ENCODE data around the gene CRYL1.
A peak's percentile ranks its signal among the peaks of the same experiment; 100 is the strongest.

CRYL1 gene

GRCh38 chr13:20526664-20527063, 1.0 kb upstream of the CRYL1 start:
- DNase-seq = peak; percentile 18

DNA sequence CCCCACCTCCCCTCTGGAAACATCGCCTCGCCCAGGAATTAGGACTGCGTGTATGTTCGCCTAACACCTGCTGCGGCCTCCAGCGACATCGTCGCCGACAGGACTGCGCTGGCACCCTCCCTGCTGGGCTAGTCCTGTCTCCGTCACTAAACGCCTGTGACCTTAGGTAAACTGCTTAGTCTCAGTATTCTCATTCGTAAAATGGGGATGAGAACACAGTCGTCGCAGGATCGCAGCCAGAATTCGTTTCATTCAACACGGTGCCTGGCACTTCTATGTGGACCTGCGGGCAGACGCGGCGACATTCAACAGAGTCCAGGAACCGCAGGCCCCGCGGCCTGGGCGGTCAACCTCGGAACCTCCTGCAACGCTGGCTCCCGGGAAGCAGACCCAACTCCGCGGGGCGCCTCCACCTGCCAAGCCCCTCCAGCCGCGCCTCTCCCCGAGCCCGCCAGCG, 485 bp downstream of the CRYL1 start:
- peak; percentile 6 for DNase-seq

GRCh38 chr13:20521364-20522115, 4.1 kb downstream of the CRYL1 start:
- DNase-seq = no peak

DNA sequence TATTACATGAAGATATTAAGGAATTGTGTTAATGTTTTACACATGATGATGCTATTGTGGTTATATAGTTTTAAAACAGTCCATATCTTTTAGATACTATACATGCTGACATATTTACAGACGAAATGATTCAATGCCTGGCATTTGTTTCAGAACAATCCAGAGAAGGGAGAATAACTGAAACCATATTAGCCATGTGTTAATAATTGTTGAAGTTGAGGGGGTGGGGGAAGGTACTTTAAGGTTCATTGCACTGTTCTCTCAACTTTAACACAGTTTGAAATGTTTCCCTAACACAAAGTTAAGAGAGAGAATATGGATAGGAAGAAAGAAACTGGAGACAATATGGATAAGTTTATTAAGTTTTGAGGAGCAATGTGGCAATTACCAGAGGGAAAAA, 5.8 kb downstream of the CRYL1 start:
- DNase-seq = peak; percentile 39

GRCh38 chr13:20518660-20519100, 7.0 kb downstream of the CRYL1 start:
- DNase-seq = no peak

DNA sequence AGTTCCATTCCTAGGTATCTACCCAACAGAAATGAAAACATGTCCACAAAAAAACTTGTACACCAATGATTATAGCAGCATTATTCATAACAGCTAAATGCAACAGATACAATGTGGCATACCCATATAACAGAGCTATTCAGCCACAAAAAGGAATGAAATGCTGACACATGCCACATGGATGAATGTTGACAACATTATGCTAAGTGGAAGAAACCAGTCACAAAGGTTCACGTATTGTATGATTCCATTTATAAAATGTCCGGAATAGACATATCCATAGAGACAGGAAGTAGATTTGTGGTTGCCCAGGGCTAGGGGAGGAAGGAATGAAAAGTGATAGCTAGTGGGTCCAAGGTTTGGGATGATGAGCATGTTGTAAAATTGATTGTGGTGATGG, 10.8 kb downstream of the CRYL1 start:
- DNase-seq = peak; percentile 13

DNA sequence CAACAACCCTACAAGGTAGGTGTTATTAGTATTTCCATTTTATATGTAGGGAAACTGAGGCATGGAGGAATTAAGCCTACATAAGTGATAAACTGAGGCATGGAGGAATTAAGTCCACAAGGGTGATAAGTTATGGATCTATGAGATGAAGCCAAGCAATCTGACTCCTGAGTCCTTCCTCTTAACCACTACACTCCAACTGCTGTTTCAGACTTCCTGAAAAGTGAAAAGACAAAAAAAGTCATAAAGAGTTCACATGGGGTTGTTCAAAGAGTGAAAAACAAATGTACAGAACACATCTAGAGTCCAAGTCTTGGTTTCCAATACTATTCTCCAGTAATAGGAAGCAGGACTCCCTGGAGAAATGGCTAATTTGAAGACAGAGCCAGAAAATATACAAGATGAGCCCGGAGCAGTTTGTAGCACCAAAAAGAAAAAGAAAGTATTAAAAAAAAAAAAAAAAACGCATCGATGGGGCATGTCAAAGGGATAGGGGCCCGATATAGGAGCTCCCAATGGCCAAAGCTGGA, 12.1 kb downstream of the CRYL1 start:
- DNase-seq = no peak

GRCh38 chr13:20512042-20512683, 13.5 kb downstream of the CRYL1 start:
- DNase-seq = no peak

DNA sequence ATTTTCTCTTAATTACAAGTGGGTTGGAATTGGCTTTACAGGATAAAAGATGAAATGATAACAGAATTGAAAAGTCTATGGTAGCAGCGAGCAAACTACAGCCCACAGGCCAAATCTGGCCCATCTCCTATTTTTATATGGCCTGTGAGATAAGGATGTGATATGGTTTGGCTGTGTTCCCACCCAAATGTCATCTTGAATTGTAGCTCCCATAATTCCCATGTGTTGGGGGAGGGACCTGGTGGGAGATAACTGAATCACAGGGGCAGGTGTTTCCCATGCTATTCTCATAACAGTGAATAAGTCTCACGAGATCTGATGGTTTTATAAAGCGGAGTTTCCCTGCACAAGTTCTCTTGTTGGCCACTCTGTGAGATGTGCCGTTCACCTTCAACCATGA, 19.0 kb downstream of the CRYL1 start:
- no peak for DNase-seq

DNA sequence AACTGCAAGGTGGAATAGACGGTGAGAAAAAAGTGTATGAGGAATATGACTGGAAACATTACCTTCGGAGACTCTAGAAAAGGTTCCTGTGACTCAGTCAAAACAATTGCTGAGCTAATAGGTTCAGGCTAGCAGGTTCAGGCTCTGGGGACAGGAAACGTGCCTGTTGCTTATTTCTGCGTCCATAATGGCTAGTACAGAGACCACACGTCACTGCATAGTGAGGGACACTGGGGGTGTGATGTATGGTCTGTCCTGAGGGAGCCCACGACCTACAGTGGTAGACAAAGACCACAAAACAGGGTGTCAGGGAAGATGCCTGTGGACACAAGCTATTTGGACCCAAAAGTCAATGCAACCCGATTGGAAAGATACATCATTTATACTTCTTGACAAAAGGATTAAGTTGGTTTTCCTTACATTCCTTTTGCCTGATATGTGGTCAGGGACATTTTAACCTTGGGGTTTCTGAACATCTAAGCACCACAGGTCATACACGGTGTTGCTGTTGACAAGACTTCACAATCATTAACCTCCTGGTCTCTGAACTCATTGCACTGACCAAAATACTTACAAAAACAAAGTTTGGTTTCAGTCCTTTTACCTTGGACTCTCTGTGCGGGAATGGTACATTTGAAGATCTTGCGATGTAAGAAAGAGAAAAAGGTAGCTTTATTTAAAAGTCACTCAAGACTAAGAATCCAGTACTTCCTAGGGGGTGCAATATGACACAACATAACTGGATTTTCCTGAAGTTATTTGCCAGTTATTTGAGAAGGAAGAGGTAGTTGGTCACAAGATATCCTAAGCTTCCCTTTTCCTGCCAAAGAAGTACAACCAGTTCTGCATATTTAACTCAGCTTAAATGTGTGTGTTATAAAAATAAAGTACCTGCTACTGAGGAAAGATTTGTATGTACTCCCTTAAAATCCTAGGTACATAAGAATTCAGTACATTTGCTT, 20.0 kb downstream of the CRYL1 start:
- no peak for DNase-seq

DNA sequence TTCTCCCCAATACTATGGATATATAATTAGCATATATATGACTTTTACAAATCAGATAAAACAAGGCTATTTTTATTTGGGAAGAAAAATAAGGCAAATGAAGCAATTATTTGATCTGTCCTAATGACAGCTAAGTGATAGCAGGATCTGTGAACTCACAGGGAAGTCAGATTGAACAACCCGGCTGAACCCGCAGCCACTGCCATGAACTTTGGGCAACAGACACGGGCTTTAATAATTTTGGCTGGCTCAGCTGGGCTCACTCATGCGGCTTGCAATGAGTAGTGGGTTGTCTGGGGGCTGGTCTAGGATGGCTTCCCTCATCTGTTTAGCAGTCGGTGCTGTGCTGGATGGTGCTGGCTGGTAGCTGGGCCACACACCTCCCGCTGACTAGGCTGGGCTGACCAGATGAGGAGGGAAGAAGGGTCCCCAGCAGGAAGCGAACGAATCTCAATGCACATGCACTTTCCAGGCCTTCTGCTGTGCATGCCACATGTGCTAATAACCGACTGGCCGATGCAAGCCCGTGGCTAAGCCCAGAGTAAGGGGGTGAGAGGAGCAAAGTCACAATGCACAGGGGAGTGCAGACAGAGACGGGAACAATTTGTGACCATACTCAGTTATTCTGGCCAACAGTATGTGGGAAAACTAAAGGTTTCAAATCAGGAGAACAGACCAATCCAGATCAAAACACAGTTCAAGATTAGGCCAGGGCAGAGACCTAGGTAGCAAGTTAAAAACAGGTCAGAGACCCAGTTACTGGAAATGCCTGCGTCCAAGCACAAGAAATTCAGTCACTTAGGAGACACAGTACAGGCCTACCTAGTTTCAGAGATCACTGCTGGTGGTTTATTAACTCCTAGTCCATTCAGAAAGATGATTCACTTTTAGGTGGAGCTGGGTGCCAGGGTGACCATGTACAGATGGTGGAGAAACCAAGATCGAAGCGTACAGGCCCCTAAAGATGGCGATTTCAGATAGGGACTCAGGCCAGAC, 22.3 kb downstream of the CRYL1 start:
- DNase-seq = no peak

DNA sequence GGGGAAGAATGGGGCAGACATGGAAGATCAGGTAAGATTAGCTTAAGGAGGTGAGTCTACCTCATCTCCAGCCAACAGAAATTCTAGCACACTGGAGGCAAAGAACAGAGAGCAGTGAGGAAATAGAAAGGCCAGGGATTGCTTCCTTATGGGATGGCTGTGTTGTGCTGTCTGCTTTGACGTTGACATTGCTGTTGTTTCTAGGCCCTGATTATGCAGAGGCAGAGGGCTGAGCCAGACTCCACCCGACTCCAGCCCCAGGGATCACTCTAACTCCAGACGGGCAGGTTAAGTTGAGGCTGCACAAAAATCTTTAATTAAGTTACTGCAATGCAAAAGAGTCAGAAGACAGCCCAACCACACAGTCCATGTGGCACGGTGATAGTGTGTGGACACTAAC, 24.1 kb downstream of the CRYL1 start:
- no peak for DNase-seq

DNA sequence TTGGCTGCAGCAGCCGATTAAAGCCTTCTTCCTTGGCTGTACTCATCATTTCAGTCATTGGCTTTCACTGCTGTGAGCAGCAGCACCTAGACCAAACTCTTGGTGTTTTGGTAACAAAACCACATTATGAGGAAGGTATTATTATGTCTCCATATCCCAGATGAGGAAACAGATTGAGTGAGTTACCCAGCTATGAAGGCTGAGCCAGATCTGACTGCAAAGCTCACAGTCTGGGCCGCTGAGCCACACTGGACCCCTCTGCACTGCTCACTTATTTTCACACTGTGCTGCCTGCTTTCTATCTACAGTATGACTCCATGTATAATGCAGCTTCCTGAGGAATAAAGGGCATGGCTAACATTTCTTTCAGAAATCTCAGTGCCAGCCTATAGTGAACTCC, 24.5 kb downstream of the CRYL1 start:
- no peak for DNase-seq

DNA sequence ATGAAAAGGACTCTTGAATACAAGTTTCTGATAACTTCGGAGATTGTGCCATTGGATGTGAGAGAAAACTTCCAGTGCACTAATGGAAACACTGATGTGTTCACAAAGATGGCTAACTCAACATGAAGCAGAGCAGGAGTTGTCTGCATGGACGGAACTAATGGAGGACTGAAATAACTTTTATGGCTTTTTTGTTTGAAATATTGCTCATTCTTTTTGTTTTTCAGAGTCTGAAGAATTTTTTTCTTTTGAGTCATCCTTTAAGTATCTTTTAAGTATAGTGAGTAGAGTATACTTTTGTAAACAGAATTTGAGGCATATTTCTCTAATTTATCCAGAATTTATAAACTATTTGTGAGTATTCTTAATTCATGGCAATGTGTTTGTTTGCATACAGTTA, 25.7 kb downstream of the CRYL1 start:
- DNase-seq = no peak

- DNase-seq = no peak
Measured at GRCh38 chr13:20498659-20499058, 27.0 kb downstream of the CRYL1 start.

GRCh38 chr13:20498129-20498528, 27.5 kb downstream of the CRYL1 start:
- DNase-seq = no peak

DNA sequence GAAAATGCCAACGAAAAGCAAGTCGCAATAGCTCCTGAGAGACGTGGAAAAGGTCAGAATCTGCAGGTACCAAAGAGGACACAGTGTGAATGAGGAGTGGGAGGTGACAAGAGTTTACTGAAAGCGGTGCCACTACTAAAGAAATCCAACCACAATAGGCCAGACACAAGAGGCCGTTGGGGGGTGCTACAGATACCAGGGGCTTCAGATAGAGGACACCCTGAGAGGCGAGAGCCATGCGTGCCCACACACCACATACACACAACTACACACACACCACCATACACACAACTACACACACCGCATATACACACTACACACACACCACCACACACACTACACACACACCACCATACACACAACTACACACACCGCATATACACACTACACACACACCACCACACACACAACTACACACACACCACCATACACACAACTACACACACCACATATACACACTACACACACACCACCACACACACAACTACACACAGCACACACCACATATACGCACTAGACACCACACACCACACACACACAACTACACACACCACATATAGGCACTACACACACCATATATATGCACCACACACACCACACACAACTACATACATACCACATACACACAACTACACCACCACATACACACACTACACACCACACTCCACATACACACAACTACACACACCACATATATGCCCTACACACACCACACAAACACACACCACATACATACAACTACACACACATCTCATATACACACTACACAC, 28.5 kb downstream of the CRYL1 start:
- DNase-seq = no peak

GRCh38 chr13:20495087-20496023, 30.3 kb downstream of the CRYL1 start:
- peak; percentile 61 for DNase-seq

- DNase-seq = no peak
Measured at GRCh38 chr13:20494656-20495055, 31.0 kb downstream of the CRYL1 start.

GRCh38 chr13:20492641-20493040, 33.0 kb downstream of the CRYL1 start:
- DNase-seq = peak; percentile 41

All from fibroblast of skin of right quadriceps (primary cell).